Left lung (tissue), 10 donors: ENCODE results near the gene LAMTOR4. TPM values are rescaled to one million over a fixed set of nuclear protein-coding genes. Genes with fewer than 3 reads are reported as not detected.
A peak's percentile ranks its signal among the peaks of the same experiment; 100 is the strongest.
"Not testable (repeated sequence)": the region's sequence is repeated elsewhere in the genome, so short reads cannot be mapped to it uniquely, and the experiment has no call there.

Experiments used
- ATAC-seq: fragments of 200-7000 bp; cut with Tn5 transposase; one replicate; pipeline ENCODE4 v1.9.1; 2020; ENCODE audit warnings: moderate library complexity
- DNase-seq, 4 donors: peaks; one replicate each; pipeline ENCODE4 v3.0.0-alpha.2; 2013 to 2020
- H3K27ac ChIP-seq, 2 donors: fragments of 200-600 bp; sonication (generic) in 1 of 2; one replicate each; pipeline versions ENCODE4 v1.5.0 to v1.8.0; 2020 to 2021
- H3K27me3 ChIP-seq, 2 donors: fragments of 200-600 bp; sonication (generic) in 1 of 2; one replicate each; pipeline versions ENCODE4 v1.5.0 to v1.8.0; 2020 to 2021
- H3K36me3 ChIP-seq, 2 donors: fragments of 200-600 bp; sonication (generic) in 1 of 2; one replicate each; pipeline versions ENCODE4 v1.5.0 to v1.8.0; 2020 to 2021
- H3K4me1 ChIP-seq, 2 donors: fragments of 200-600 bp; one replicate each; pipeline ENCODE4 v1.8.0; 2021
- H3K4me3 ChIP-seq, 2 donors: fragments of 200-600 bp; sonication (generic) in 1 of 2; one replicate each; pipeline versions ENCODE4 v1.5.0 to v1.8.0; 2020 to 2021; ENCODE audit warnings: mild to moderate bottlenecking in 1 of 2
- H3K9me3 ChIP-seq, 2 donors: fragments of 200-600 bp; sonication (generic) in 1 of 2; one replicate each; pipeline versions ENCODE4 v1.5.0 to v1.8.0; 2020 to 2021
- CTCF ChIP-seq, 2 donors: fragments of 200-600 bp; sonication (generic) in 1 of 2; IDR thresholded peaks; one replicate each; pipeline versions ENCODE4 v1.5.0 to v1.8.0; 2021; ENCODE audit warnings: antibody characterized with exemption in 2 of 2
- intact Hi-C, 2 donors: fragments of 100-400 bp; cut with DNase I; formaldehyde crosslinking; loops; one replicate each; pipeline versions ENCODE4 v1.11.2 to v1.14.2; 2022
- polyA plus RNA-seq, 6 donors: library from polyadenylated mRNA; unstranded; fragments of 120-200 nt; gene quantifications; one replicate each; pipeline ENCODE4 v1.2.1, GENCODE V29; 2013; ENCODE audit not compliant: insufficient read length in 6 of 6
- total RNA-seq, 2 donors: library from RNA; stranded (reverse); fragmentation: NEBNext Ultra II Directional; extraction: Animal tissue kit (Norgen Biotek cat#: 25700); gene quantifications; one replicate each; pipeline ENCODE4 v1.2.1, GENCODE V29; 2021
- donor health status: DM: no; HTN: yes; CAD: no.
- donor health status: DM: no; HTN: no; CAD: no.

Gene LAMTOR4
- total and polyA plus RNA-seq, 8 donors = 85.9 to 120 (median 99.3) TPM

- TF ChIP-seq CTCF (IDR thresholded peaks at IDR 0.05) = no peak
- ATAC-seq = peak; percentile 98
- H3K27me3 ChIP-seq = peaks cover 0 to 22% of the 10 kb centered on the region in 2 donors
- H3K36me3 ChIP-seq = no peaks in the 10 kb centered on the region
- no peak within 1 kb of the TSS for H3K27ac ChIP-seq
- peak within 1 kb of the TSS; percentile 48 to 50 for H3K4me3 ChIP-seq
- H3K9me3 ChIP-seq = peaks cover 0 to 6% of the 10 kb centered on the region in 2 donors
- intact Hi-C loops = no loop called here
- peak; percentile 84 to 98 (median 96) for DNase-seq
- H3K4me1 ChIP-seq = peaks cover 0 to 14% of the 10 kb centered on the region in 2 donors
These were observed 28.6 kb downstream of the LAMTOR4 start, which contains the start of the genes GPC2 and STAG3 for GRCh38 chr7:100177045-100178001. Gene GPC2 (minus strand): TSS chr7:100177381. CDS start chr7:100177199, 182 bp downstream. Gene STAG3 (plus strand): TSS chr7:100177918. CDS start chr7:100180557, 2,639 bp downstream.

GRCh38 chr7:100180084-100180483 is 31.4 kb downstream of the LAMTOR4 start:
- DNase-seq, H3K36me3 ChIP-seq, H3K27ac ChIP-seq, H3K9me3 ChIP-seq, H3K4me3 ChIP-seq, intact Hi-C loops, ATAC-seq: not testable (repeated sequence)
- Histone ChIP-seq H3K4me1 (peaks cover 0 to 14% of the 10 kb centered on the region in 2 donors), H3K27me3 (peaks cover 0 to 11% of the 10 kb centered on the region in 2 donors)

GRCh38 chr7:100182616-100183015 is 33.9 kb downstream of the LAMTOR4 start:
- H3K36me3 ChIP-seq, intact Hi-C loops, DNase-seq, H3K27ac ChIP-seq, H3K4me1 ChIP-seq, H3K9me3 ChIP-seq, H3K4me3 ChIP-seq, ATAC-seq: not testable (repeated sequence)
- peaks cover 0 to 11% of the 10 kb centered on the region in 2 donors for H3K27me3 ChIP-seq

- H3K36me3 ChIP-seq, H3K4me3 ChIP-seq, H3K9me3 ChIP-seq, H3K4me1 ChIP-seq, ATAC-seq, intact Hi-C loops, H3K27ac ChIP-seq, DNase-seq: not testable (repeated sequence)
- peaks cover 0 to 11% of the 10 kb centered on the region in 2 donors for H3K27me3 ChIP-seq
These were observed 34.4 kb downstream of the LAMTOR4 start for GRCh38 chr7:100183090-100183489.

GRCh38 chr7:100185726-100186125 is 37.0 kb downstream of the LAMTOR4 start:
- no peak for TF ChIP-seq CTCF (IDR thresholded peaks at IDR 0.05)
- H3K27me3 ChIP-seq = peaks cover 0 to 5% of the 10 kb centered on the region in 2 donors
- DNase-seq (no peak), ATAC-seq (no peak)
- intact Hi-C loops = no loop called here
- H3K9me3 ChIP-seq = no peaks in the 10 kb centered on the region
- H3K4me3 ChIP-seq = no peak overlapping the region
- peaks cover 0 to 8% of the 10 kb centered on the region in 2 donors for H3K4me1 ChIP-seq
- no peaks in the 10 kb centered on the region for H3K36me3 ChIP-seq
- H3K27ac ChIP-seq = no peak overlapping the region

GRCh38 chr7:100189061-100189460 is 40.3 kb downstream of the LAMTOR4 start:
- no peak for TF ChIP-seq CTCF (IDR thresholded peaks at IDR 0.05)
- no peaks in the 10 kb centered on the region for H3K27me3 ChIP-seq
- H3K4me1 ChIP-seq = peaks cover 0 to 18% of the 10 kb centered on the region in 2 donors
- intact Hi-C loops = no loop called here
- H3K36me3 ChIP-seq = no peaks in the 10 kb centered on the region
- no peak for ATAC-seq
- no peaks in the 10 kb centered on the region for H3K9me3 ChIP-seq
- DNase-seq = no peak
- H3K4me3 ChIP-seq = no peak overlapping the region
- H3K27ac ChIP-seq = no peak overlapping the region
